ENCODE measurements around the gene CCDC196. TPM values are rescaled to one million over a fixed set of nuclear protein-coding genes. Genes with fewer than 3 reads are reported as not detected.

Gene CCDC196
- total RNA-seq, 1 experiment from 2014 or later, result not detected

DNA sequence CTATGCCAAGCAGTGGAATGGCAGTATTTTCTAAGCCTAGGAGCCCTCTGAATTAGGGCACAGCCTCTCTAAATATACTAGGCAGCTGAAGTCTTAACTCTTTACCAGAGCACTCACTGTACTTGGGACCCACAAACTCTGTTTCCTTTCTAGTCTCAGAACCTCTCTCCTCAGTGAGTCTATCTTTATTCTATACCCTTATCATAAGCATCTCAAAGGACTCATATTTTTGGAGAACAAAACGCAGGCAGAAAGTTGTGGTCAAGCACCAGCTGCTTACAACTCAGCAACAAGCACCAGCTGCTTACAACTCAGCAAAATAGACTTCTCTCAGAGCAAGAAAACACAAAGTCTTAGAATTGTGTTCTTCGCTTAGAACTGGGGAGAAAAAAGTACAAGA is 993 bp downstream of the CCDC196 start:
- ChIA-PET CTCF (no interaction called here), POLR2A (no interaction called here), RAD21 (ENCODE audit: low non-redundant PET in 1 of 2, low total read pairs in 2 of 2, uncharacterized antibody in 2 of 2, unreplicated experiment in 2 of 2) (no interaction called here)
- H2AFZ ChIP-seq (ENCODE audit: low read depth, low read length, poor library complexity, severe bottlenecking), result no peak overlapping the region
- no peaks in the 10 kb centered on the region for H3K27me3 ChIP-seq (ENCODE audit: insufficient read depth, low read length)
- H3K9ac ChIP-seq (ENCODE audit: low read length), result no peak overlapping the region
- no TSS peak for BruUV-seq (replicated peaks)
- H4K20me1 ChIP-seq (ENCODE audit: insufficient read depth), result no peaks in the 10 kb centered on the region
- intact Hi-C loops (cut with micrococcal nuclease), result no loop called here
- no peak overlapping the region for H3K27ac ChIP-seq (ENCODE audit: low read depth, low read length)
- H3K79me2 ChIP-seq (ENCODE audit: insufficient read depth, low read length), result no peaks in the 10 kb centered on the region
- TF ChIP-seq POLR2AphosphoS5 (IDR thresholded peaks at IDR 0.05; ENCODE audit: low read depth, low read length) (no peak), EZH2phosphoT487 (IDR thresholded peaks at IDR 0.05; ENCODE audit: borderline replicate concordance) (no peak), EGR1 (IDR thresholded peaks at IDR 0.05; ENCODE audit: low read depth) (no peak), CBX3 (IDR thresholded peaks at IDR 0.05; ENCODE audit: low read depth) (no peak), EZH2 (IDR thresholded peaks at IDR 0.05) (no peak), TCF7L2 (IDR thresholded peaks at IDR 0.05; ENCODE audit: borderline replicate concordance, extremely low read depth, insufficient read depth, insufficient read length) (no peak), SP1 (IDR thresholded peaks at IDR 0.05; ENCODE audit: low read depth) (no peak), POLR2A (IDR thresholded peaks at IDR 0.05; ENCODE audit: borderline replicate concordance, extremely low read depth, insufficient read depth, insufficient read length) (no peak), JUND (IDR thresholded peaks at IDR 0.05) (no peak)
- ATAC-seq (no peak), DNase-seq (ENCODE audit: low read depth, low spot score) (no peak)
- no peak overlapping the region for H3K4me2 ChIP-seq (ENCODE audit: low read length)
- no peaks in the 10 kb centered on the region for H3K9me3 ChIP-seq (ENCODE audit: control insufficient read depth in 1 of 2, insufficient read depth in 1 of 2, low read depth in 1 of 2, low read length in 2 of 2)
- H3K36me3 ChIP-seq (ENCODE audit: control insufficient read depth in 1 of 2, insufficient read depth in 2 of 2, low read length in 2 of 2), result no peaks in the 10 kb centered on the region
- no peaks in the 10 kb centered on the region for H3K9me2 ChIP-seq (ENCODE audit: insufficient read depth)
- H3K4me1 ChIP-seq (ENCODE audit: control insufficient read depth in 1 of 2, insufficient read depth in 2 of 2, low read length in 2 of 2), result no peaks in the 10 kb centered on the region
- H3K4me3 ChIP-seq (replicated peaks in 1 of 2; ENCODE audit: low read depth in 1 of 2, low read length in 2 of 2), result no peak overlapping the region

DNA sequence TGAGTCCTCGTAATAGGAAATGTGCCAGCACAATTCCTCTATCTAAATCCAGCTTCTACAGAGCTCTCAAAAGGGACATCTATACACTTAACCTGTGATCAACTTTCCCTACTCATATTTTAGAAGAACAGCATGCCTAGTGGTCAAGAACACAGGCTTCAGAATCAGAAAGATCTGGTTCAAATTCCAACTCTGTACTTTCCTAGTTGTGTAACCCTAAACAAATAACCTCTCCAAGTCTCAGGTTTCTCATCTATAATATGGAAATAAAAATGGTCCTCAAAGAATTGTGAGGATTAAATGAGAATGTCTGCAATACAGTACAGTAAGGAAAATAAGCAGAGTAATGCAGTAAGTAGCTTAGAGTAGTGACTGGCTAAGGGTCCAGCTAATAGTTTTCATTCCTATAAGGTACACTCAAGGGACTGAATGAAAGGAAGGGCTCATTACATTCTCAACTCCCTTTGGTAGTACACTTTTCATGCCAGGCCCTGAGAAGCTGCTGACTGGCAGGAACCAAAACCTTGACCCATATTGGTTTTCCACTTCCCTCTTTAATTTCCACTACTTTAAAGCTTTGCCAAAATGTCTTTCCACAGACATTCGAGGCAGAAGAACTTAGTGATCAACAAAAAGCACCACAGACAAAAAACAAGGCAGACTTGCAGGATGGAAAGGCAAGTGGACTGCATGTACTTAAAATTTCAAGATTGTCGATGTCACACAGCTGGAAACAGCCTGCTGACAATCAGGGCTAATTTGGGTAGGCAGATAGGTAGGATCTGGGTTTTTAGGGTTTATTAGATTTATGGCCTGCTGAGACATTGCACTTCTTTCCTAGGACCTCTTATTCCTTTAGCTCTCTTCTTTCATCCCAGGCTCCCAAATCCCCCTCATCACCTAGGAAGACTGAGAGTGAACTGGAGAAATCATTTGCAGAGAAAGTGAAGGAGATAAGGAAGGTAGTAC is 4.3 kb downstream of the CCDC196 start:
- intact Hi-C loops (cut with micrococcal nuclease), result loop anchor here (10.0 kb wide), 1 partner anchor 254 kb away; no protein-coding TSS in a partner anchor
- ATAC-seq (no peak), DNase-seq (ENCODE audit: low read depth, low spot score) (no peak)
- H3K27ac ChIP-seq (ENCODE audit: low read depth, low read length), result no peak overlapping the region
- ChIA-PET CTCF (no interaction called here), POLR2A (no interaction called here), RAD21 (ENCODE audit: low non-redundant PET in 1 of 2, low total read pairs in 2 of 2, uncharacterized antibody in 2 of 2, unreplicated experiment in 2 of 2) (no interaction called here)
- TF ChIP-seq POLR2AphosphoS5 (IDR thresholded peaks at IDR 0.05; ENCODE audit: low read depth, low read length) (no peak), ELF1 (IDR thresholded peaks at IDR 0.05; ENCODE audit: borderline replicate concordance, low read depth) (no peak), YY1 (IDR thresholded peaks at IDR 0.05; ENCODE audit: extremely low read depth, insufficient replicate concordance, low read depth, low read length) (no peak), SRF (IDR thresholded peaks at IDR 0.05; ENCODE audit: low read depth) (no peak), SIN3A (IDR thresholded peaks at IDR 0.05; ENCODE audit: low read depth) (no peak), ZFX (IDR thresholded peaks at IDR 0.05) (no peak), EGR1 (IDR thresholded peaks at IDR 0.05; ENCODE audit: low read depth) (no peak)
- TF ChIP-seq, protein P1, sequence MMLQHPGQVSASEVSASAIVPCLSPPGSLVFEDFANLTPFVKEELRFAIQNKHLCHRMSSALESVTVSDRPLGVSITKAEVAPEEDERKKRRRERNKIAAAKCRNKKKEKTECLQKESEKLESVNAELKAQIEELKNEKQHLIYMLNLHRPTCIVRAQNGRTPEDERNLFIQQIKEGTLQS (IDR thresholded peaks at IDR 0.05), result no peak
- no peaks in the 10 kb centered on the region for H4K20me1 ChIP-seq (ENCODE audit: insufficient read depth)
- H2AFZ ChIP-seq (ENCODE audit: low read depth, low read length, poor library complexity, severe bottlenecking), result no peak overlapping the region
- no peaks in the 10 kb centered on the region for H3K36me3 ChIP-seq (ENCODE audit: control insufficient read depth in 1 of 2, insufficient read depth in 2 of 2, low read length in 2 of 2)
- no peaks in the 10 kb centered on the region for H3K27me3 ChIP-seq (ENCODE audit: insufficient read depth, low read length)
- BruUV-seq (replicated peaks), result no TSS peak
- no peaks in the 10 kb centered on the region for H3K9me3 ChIP-seq (ENCODE audit: control insufficient read depth in 1 of 2, insufficient read depth in 1 of 2, low read depth in 1 of 2, low read length in 2 of 2)
- no peak overlapping the region for H3K9ac ChIP-seq (ENCODE audit: low read length)
- no peaks in the 10 kb centered on the region for H3K4me1 ChIP-seq (ENCODE audit: control insufficient read depth in 1 of 2, insufficient read depth in 2 of 2, low read length in 2 of 2)
- H3K9me2 ChIP-seq (ENCODE audit: insufficient read depth), result no peaks in the 10 kb centered on the region
- no peak overlapping the region for H3K4me3 ChIP-seq (replicated peaks in 1 of 2; ENCODE audit: low read depth in 1 of 2, low read length in 2 of 2)
- H3K4me2 ChIP-seq (ENCODE audit: low read length), result no peak overlapping the region
- no peaks in the 10 kb centered on the region for H3K79me2 ChIP-seq (ENCODE audit: insufficient read depth, low read length)

All from HCT116 (cell line).